Keratinocyte (primary cell): Measurements from ENCODE around the gene RBFOX2.

Source experiments
- CTCF ChIP-seq, 3 experiments: IDR thresholded peaks in 1 of 3; conservative IDR thresholded peaks in 1 of 3; optimal IDR thresholded peaks in 1 of 3; 2 replicates in 2 of 3; 3 replicates in 1 of 3; pipeline versions ENCODE3 to v1.5.1; 2011; ENCODE audit warnings: low read length in 3 of 3, mild to moderate bottlenecking in 3 of 3, moderate library complexity in 2 of 3, control low read depth in 1 of 3, inconsistent platforms in 1 of 3; ENCODE audit not compliant: insufficient read depth in 2 of 3; ENCODE audit errors: extremely low read depth in 1 of 3
- EZH2 ChIP-seq: IDR thresholded peaks from one replicate; pipeline ENCODE4 v1.6.1; 2012; ENCODE audit warnings: inconsistent platforms, mild to moderate bottlenecking, low read length, moderate library complexity

- no peak for TF ChIP-seq CTCF (optimal IDR thresholded peaks at IDR 0.05 in 1 of 3, IDR thresholded peaks at IDR 0.05 in 1 of 3, conservative IDR thresholded peaks at IDR 0.05 in 1 of 3; ENCODE audit: extremely low read depth in 1 of 3, insufficient read depth in 2 of 3, low read length in 3 of 3)
- TF ChIP-seq EZH2, result no peak
These were observed 134.9 kb downstream of the RBFOX2 start for GRCh38 chr22:35893698-35894097.
